Endodermal cell (in vitro differentiated cells): ENCODE measurements around the gene VTN. TPM values are rescaled to one million over a fixed set of nuclear protein-coding genes. Genes with fewer than 3 reads are reported as not detected.

Experiments
- DNase-seq: peaks from one replicate; pipeline ENCODE4 v3.0.0-alpha.2; 2017
- H3K27ac ChIP-seq: 2 replicates; pipeline ENCODE4 v1.5.1; 2013; ENCODE audit warnings: mild to moderate bottlenecking, low read depth, low read length, moderate library complexity
- H3K27me3 ChIP-seq: 2 replicates; pipeline ENCODE4 v1.6.1; 2013; ENCODE audit warnings: mild to moderate bottlenecking, low read length, moderate library complexity; ENCODE audit not compliant: insufficient read depth, control insufficient read depth, poor library complexity, severe bottlenecking
- H3K36me3 ChIP-seq: 2 replicates; pipeline ENCODE4 v1.7.0; 2013; ENCODE audit warnings: mild to moderate bottlenecking, low read length, moderate library complexity; ENCODE audit not compliant: control insufficient read depth, insufficient read depth
- H3K4me1 ChIP-seq: one replicate; pipeline ENCODE4 v1.7.0; 2013; ENCODE audit warnings: low read length; ENCODE audit not compliant: control insufficient read depth, insufficient read depth
- H3K4me3 ChIP-seq: 2 replicates; pipeline ENCODE4 v1.5.1; 2013; ENCODE audit warnings: mild to moderate bottlenecking, low read length, moderate library complexity
- H3K9ac ChIP-seq: 2 replicates; pipeline ENCODE4 v1.6.1; 2013; ENCODE audit warnings: mild to moderate bottlenecking, low read length, moderate library complexity; ENCODE audit not compliant: poor library complexity, severe bottlenecking; ENCODE audit errors: extremely low read depth
- H3K9me3 ChIP-seq: 2 replicates; pipeline ENCODE4 v1.6.1; 2013; ENCODE audit warnings: mild to moderate bottlenecking, low read length, moderate library complexity; ENCODE audit not compliant: control insufficient read depth
- H3K27ac Mint-ChIP-seq: 2 replicates; pipeline ENCODE4 v1.8.0; 2020; ENCODE audit warnings: mixed read lengths
- H3K27me3 Mint-ChIP-seq: 2 replicates; pipeline ENCODE4 v1.8.0; 2021; ENCODE audit warnings: mild to moderate bottlenecking, mixed read lengths; ENCODE audit not compliant: insufficient read depth
- H3K36me3 Mint-ChIP-seq: 2 replicates; pipeline ENCODE4 v1.8.0; 2020; ENCODE audit warnings: low read depth, mixed read lengths
- H3K4me1 Mint-ChIP-seq: 2 replicates; pipeline ENCODE4 v1.8.0; 2020; ENCODE audit warnings: mixed read lengths
- H3K4me3 Mint-ChIP-seq: 2 replicates; pipeline ENCODE4 v1.8.0; 2020; ENCODE audit warnings: mild to moderate bottlenecking, moderate library complexity, mixed read lengths
- H3K9me3 Mint-ChIP-seq: 2 replicates; pipeline ENCODE4 v1.8.0; 2020; ENCODE audit warnings: mild to moderate bottlenecking, mixed read lengths
- WGBS, 2 experiments: methylation state at CpG; one replicate each; pipeline versions ENCODE4 v1.1.5 to v1.1.7; 2013; ENCODE audit warnings: missing lambda C conversion rate in 2 of 2, mixed read lengths in 1 of 2; ENCODE audit not compliant: insufficient coverage in 1 of 2, insufficient read length in 1 of 2; 5-methylcytosine and 5-hydroxymethylcytosine counted together
- total RNA-seq, 2 donors: library from RNA; stranded (reverse); fragmentation: NEBNext Ultra II Directional in 1 of 2; extraction: Animal tissue kit (Norgen Biotek cat#: 25700) in 1 of 2; gene quantifications; 2 replicates in 1 of 2; 3 replicates in 1 of 2; pipeline ENCODE4 v1.2.1, GENCODE V29; 2021
- TF ChIP-seq, protein P1 (sequence below): fragments of 200-600 bp; sonication (generic); conservative IDR thresholded peaks from 2 replicates; pipeline ENCODE4 v1.5.0; 2021; ENCODE audit warnings: antibody characterized with exemption, mild to moderate bottlenecking

The VTN gene
- total RNA-seq, 2 donors from 2014 or later: 2.5 to 6.7 TPM

- no peak overlapping the region for H3K4me3 Mint-ChIP-seq
- H3K9me3 ChIP-seq: no peaks in the 10 kb centered on the region
- no peaks in the 10 kb centered on the region for H3K9me3 Mint-ChIP-seq
- H3K27me3 ChIP-seq: peaks cover 40% of the 10 kb centered on the region
- no peaks in the 10 kb centered on the region for H3K4me1 ChIP-seq
- no peaks in the 10 kb centered on the region for H3K36me3 Mint-ChIP-seq
- no peaks in the 10 kb centered on the region for H3K36me3 ChIP-seq
- H3K9ac ChIP-seq: no peak overlapping the region
- TF ChIP-seq, protein P1, sequence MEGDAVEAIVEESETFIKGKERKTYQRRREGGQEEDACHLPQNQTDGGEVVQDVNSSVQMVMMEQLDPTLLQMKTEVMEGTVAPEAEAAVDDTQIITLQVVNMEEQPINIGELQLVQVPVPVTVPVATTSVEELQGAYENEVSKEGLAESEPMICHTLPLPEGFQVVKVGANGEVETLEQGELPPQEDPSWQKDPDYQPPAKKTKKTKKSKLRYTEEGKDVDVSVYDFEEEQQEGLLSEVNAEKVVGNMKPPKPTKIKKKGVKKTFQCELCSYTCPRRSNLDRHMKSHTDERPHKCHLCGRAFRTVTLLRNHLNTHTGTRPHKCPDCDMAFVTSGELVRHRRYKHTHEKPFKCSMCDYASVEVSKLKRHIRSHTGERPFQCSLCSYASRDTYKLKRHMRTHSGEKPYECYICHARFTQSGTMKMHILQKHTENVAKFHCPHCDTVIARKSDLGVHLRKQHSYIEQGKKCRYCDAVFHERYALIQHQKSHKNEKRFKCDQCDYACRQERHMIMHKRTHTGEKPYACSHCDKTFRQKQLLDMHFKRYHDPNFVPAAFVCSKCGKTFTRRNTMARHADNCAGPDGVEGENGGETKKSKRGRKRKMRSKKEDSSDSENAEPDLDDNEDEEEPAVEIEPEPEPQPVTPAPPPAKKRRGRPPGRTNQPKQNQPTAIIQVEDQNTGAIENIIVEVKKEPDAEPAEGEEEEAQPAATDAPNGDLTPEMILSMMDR: no peak
- no peak overlapping the region for H3K27ac ChIP-seq
- 94 to 100% methylated on average over 3 to 11 of the region's 11 CpGs for WGBS, 2 experiments
- peaks cover 45% of the 10 kb centered on the region for H3K27me3 Mint-ChIP-seq
- no peaks in the 10 kb centered on the region for H3K4me1 Mint-ChIP-seq
- no peak overlapping the region for H3K27ac Mint-ChIP-seq
- H3K4me3 ChIP-seq: no peak overlapping the region
- no peak for DNase-seq
These were observed 18.0 kb upstream of the VTN start for GRCh38 chr17:28388106-28388505.

- Mint-ChIP-seq H3K36me3 (no peaks in the 10 kb centered on the region), H3K9me3 (no peaks in the 10 kb centered on the region), H3K4me3 (no peak overlapping the region), H3K27ac (no peak overlapping the region), H3K4me1 (no peaks in the 10 kb centered on the region), H3K27me3 (peaks cover 62% of the 10 kb centered on the region)
- no peak for DNase-seq
- Histone ChIP-seq H3K36me3 (no peaks in the 10 kb centered on the region), H3K27me3 (peaks cover 57% of the 10 kb centered on the region), H3K27ac (no peak overlapping the region), H3K9me3 (no peaks in the 10 kb centered on the region), H3K4me3 (no peak overlapping the region), H3K4me1 (no peaks in the 10 kb centered on the region), H3K9ac (no peak overlapping the region)
- TF ChIP-seq, protein P1: no peak
These were observed 16.3 kb upstream of the VTN start for GRCh38 chr17:28386391-28386790.

- no peak overlapping the region for H3K27ac ChIP-seq
- no peaks in the 10 kb centered on the region for H3K36me3 ChIP-seq
- H3K4me1 ChIP-seq: no peaks in the 10 kb centered on the region
- no peaks in the 10 kb centered on the region for H3K9me3 ChIP-seq
- Mint-ChIP-seq H3K27ac (no peak overlapping the region), H3K4me3 (peak overlapping the region; percentile 62), H3K9me3 (no peaks in the 10 kb centered on the region), H3K27me3 (peaks cover 72% of the 10 kb centered on the region), H3K36me3 (no peaks in the 10 kb centered on the region), H3K4me1 (no peaks in the 10 kb centered on the region)
- H3K27me3 ChIP-seq: peaks cover 67% of the 10 kb centered on the region
- TF ChIP-seq, protein P1: no peak
- H3K4me3 ChIP-seq: no peak overlapping the region
- peak; percentile 55 for DNase-seq
- no peak overlapping the region for H3K9ac ChIP-seq
- 86 to 91% methylated on average over 6 to 8 of the region's 8 CpGs for WGBS, 2 experiments
These were observed 15.3 kb upstream of the VTN start for GRCh38 chr17:28385406-28385805.
